Central memory CD8-positive, alpha-beta T cell (primary cell): Measurements from ENCODE around the gene TMPO.
"Not testable (repeated sequence)": the region's sequence is repeated elsewhere in the genome, so short reads cannot be mapped to it uniquely, and the experiment has no call there.

ENCODE experiments used
- ATAC-seq: fragments of 150-1000 bp; cut with Tn5 transposase; replicated peaks from 2 replicates; pipeline ENCODE4 v1.10.0; 2022; ENCODE audit warnings: mild to moderate bottlenecking, moderate FRiP score, moderate number of reproducible peaks; ENCODE audit not compliant: poor library complexity, severe bottlenecking; ENCODE audit errors: extremely low read depth
- DNase-seq, 2 donors: peaks; one replicate each; pipeline ENCODE4 v3.0.0; 2021; ENCODE audit warnings: low spot score in 2 of 2
- H3K27ac Mint-ChIP-seq: one replicate; pipeline ENCODE4 v1.8.0; 2022; ENCODE audit warnings: low read depth, mild to moderate bottlenecking, moderate library complexity, mixed read lengths
- H3K27me3 Mint-ChIP-seq: one replicate; pipeline ENCODE4 v1.8.0; 2022; ENCODE audit warnings: mixed read lengths
- H3K36me3 Mint-ChIP-seq: one replicate; pipeline ENCODE4 v1.8.0; 2022; ENCODE audit warnings: mild to moderate bottlenecking, moderate library complexity, mixed read lengths; ENCODE audit not compliant: insufficient read depth
- H3K4me1 Mint-ChIP-seq: one replicate; pipeline ENCODE4 v1.8.0; 2022; ENCODE audit warnings: mixed read lengths
- H3K4me3 Mint-ChIP-seq: one replicate; pipeline ENCODE4 v1.8.0; 2022; ENCODE audit warnings: mild to moderate bottlenecking, moderate library complexity, mixed read lengths
- H3K9me3 Mint-ChIP-seq: one replicate; pipeline ENCODE4 v1.8.0; 2022; ENCODE audit warnings: mixed read lengths

TMPO gene

GRCh38 chr12:98574110-98574509, 58.7 kb downstream of the TMPO start:
- H3K27me3 Mint-ChIP-seq, result no peaks in the 10 kb centered on the region
- H3K9me3 Mint-ChIP-seq, result no peaks in the 10 kb centered on the region
- DNase-seq (no peak), ATAC-seq (no peak)
- H3K4me3 Mint-ChIP-seq, result no peak overlapping the region
- no peaks in the 10 kb centered on the region for H3K4me1 Mint-ChIP-seq
- H3K27ac Mint-ChIP-seq, result no peak overlapping the region
- H3K36me3 Mint-ChIP-seq, result no peaks in the 10 kb centered on the region

- Mint-ChIP-seq H3K4me3 (no peak overlapping the region), H3K9me3 (no peaks in the 10 kb centered on the region), H3K4me1 (no peaks in the 10 kb centered on the region), H3K27me3 (no peaks in the 10 kb centered on the region), H3K36me3 (no peaks in the 10 kb centered on the region), H3K27ac (no peak overlapping the region)
- ATAC-seq, result no peak
- no peak for DNase-seq
These were observed 59.6 kb downstream of the TMPO start for GRCh38 chr12:98575013-98575412.

- not testable (repeated sequence) for H3K36me3 Mint-ChIP-seq, H3K27ac Mint-ChIP-seq, H3K27me3 Mint-ChIP-seq, ATAC-seq, H3K9me3 Mint-ChIP-seq, DNase-seq, H3K4me1 Mint-ChIP-seq, H3K4me3 Mint-ChIP-seq
These were observed 61.4 kb downstream of the TMPO start for GRCh38 chr12:98576795-98577194.

- no peak overlapping the region for H3K27ac Mint-ChIP-seq
- H3K27me3 Mint-ChIP-seq, result no peaks in the 10 kb centered on the region
- no peak for DNase-seq
These were observed 63.0 kb downstream of the TMPO start for GRCh38 chr12:98578392-98578791.

GRCh38 chr12:98578821-98579220, 63.4 kb downstream of the TMPO start:
- H3K27me3 Mint-ChIP-seq, result no peaks in the 10 kb centered on the region
- H3K9me3 Mint-ChIP-seq, result no peaks in the 10 kb centered on the region
- H3K4me3 Mint-ChIP-seq, result no peak overlapping the region
- ATAC-seq, result no peak
- no peak overlapping the region for H3K27ac Mint-ChIP-seq
- H3K36me3 Mint-ChIP-seq, result no peaks in the 10 kb centered on the region
- H3K4me1 Mint-ChIP-seq, result no peaks in the 10 kb centered on the region
- DNase-seq, result no peak

More at GRCh38 chr12:98578392-98578791, 63.0 kb downstream of the TMPO start:
- Mint-ChIP-seq H3K36me3 (no peaks in the 10 kb centered on the region), H3K9me3 (no peaks in the 10 kb centered on the region), H3K4me3 (no peak overlapping the region), H3K4me1 (no peaks in the 10 kb centered on the region)
- ATAC-seq, result no peak

GRCh38 chr12:98579347-98579746, 64.0 kb downstream of the TMPO start:
- H3K36me3 Mint-ChIP-seq, result no peaks in the 10 kb centered on the region
- H3K9me3 Mint-ChIP-seq, result no peaks in the 10 kb centered on the region
- ATAC-seq, result no peak
- H3K4me1 Mint-ChIP-seq, result no peaks in the 10 kb centered on the region
- no peak overlapping the region for H3K4me3 Mint-ChIP-seq
- H3K27ac Mint-ChIP-seq, result no peak overlapping the region
- no peaks in the 10 kb centered on the region for H3K27me3 Mint-ChIP-seq
- DNase-seq, result no peak

- ATAC-seq, result no peak
- Mint-ChIP-seq H3K4me1 (no peaks in the 10 kb centered on the region), H3K27me3 (no peaks in the 10 kb centered on the region), H3K4me3 (no peak overlapping the region), H3K36me3 (no peaks in the 10 kb centered on the region), H3K27ac (no peak overlapping the region), H3K9me3 (no peaks in the 10 kb centered on the region)
- no peak for DNase-seq
These were observed 64.4 kb downstream of the TMPO start for GRCh38 chr12:98579835-98580234.

- DNase-seq, result no peak
- H3K4me1 Mint-ChIP-seq, result no peaks in the 10 kb centered on the region
- H3K27ac Mint-ChIP-seq, result no peak overlapping the region
- no peaks in the 10 kb centered on the region for H3K9me3 Mint-ChIP-seq
- H3K27me3 Mint-ChIP-seq, result no peaks in the 10 kb centered on the region
- no peak overlapping the region for H3K4me3 Mint-ChIP-seq
- H3K36me3 Mint-ChIP-seq, result no peaks in the 10 kb centered on the region
- ATAC-seq, result no peak
These were observed 65.3 kb downstream of the TMPO start for GRCh38 chr12:98580695-98581094.

GRCh38 chr12:98581101-98581500, 65.7 kb downstream of the TMPO start:
- H3K9me3 Mint-ChIP-seq, result no peaks in the 10 kb centered on the region
- no peak for ATAC-seq
- H3K36me3 Mint-ChIP-seq, result no peaks in the 10 kb centered on the region
- H3K27me3 Mint-ChIP-seq, result no peaks in the 10 kb centered on the region
- no peak overlapping the region for H3K27ac Mint-ChIP-seq
- no peak overlapping the region for H3K4me3 Mint-ChIP-seq
- H3K4me1 Mint-ChIP-seq, result no peaks in the 10 kb centered on the region
- DNase-seq, result no peak

GRCh38 chr12:98582093-98582492, 66.7 kb downstream of the TMPO start:
- no peaks in the 10 kb centered on the region for H3K4me1 Mint-ChIP-seq
- no peak for ATAC-seq

GRCh38 chr12:98587084-98587483, 71.7 kb downstream of the TMPO start:
- DNase-seq (no peak), ATAC-seq (no peak)
- Mint-ChIP-seq H3K4me1 (no peaks in the 10 kb centered on the region), H3K36me3 (no peaks in the 10 kb centered on the region), H3K27ac (no peak overlapping the region), H3K4me3 (no peak overlapping the region), H3K27me3 (no peaks in the 10 kb centered on the region), H3K9me3 (no peaks in the 10 kb centered on the region)

More at GRCh38 chr12:98582093-98582492, 66.7 kb downstream of the TMPO start:
- no peaks in the 10 kb centered on the region for H3K27me3 Mint-ChIP-seq
- no peak overlapping the region for H3K4me3 Mint-ChIP-seq
- DNase-seq, result no peak
- H3K9me3 Mint-ChIP-seq, result no peaks in the 10 kb centered on the region
- no peaks in the 10 kb centered on the region for H3K36me3 Mint-ChIP-seq
- H3K27ac Mint-ChIP-seq, result no peak overlapping the region

GRCh38 chr12:98591209-98591608, 75.8 kb downstream of the TMPO start:
- ATAC-seq, result no peak

GRCh38 chr12:98592825-98593322, 77.5 kb downstream of the TMPO start:
- peak; percentile 8 for ATAC-seq
- Mint-ChIP-seq H3K9me3 (no peaks in the 10 kb centered on the region), H3K27ac (peak overlapping the region; percentile 99), H3K4me3 (peak overlapping the region; percentile 97), H3K4me1 (peaks cover 32% of the 10 kb centered on the region), H3K36me3 (peaks cover 37% of the 10 kb centered on the region), H3K27me3 (no peaks in the 10 kb centered on the region)
- DNase-seq, result peak in 1 of 2 donors; percentile 18

More at GRCh38 chr12:98591209-98591608, 75.8 kb downstream of the TMPO start:
- no peaks in the 10 kb centered on the region for H3K9me3 Mint-ChIP-seq
- H3K4me1 Mint-ChIP-seq, result peaks cover 31% of the 10 kb centered on the region
- H3K4me3 Mint-ChIP-seq, result peak overlapping the region; percentile 40
- no peak overlapping the region for H3K27ac Mint-ChIP-seq
- no peaks in the 10 kb centered on the region for H3K27me3 Mint-ChIP-seq
- no peak for DNase-seq
- H3K36me3 Mint-ChIP-seq, result peaks cover 23% of the 10 kb centered on the region
